Kidney (tissue), 14 donors: Measurements from ENCODE around the gene DIPK1A. TPM values are rescaled to one million over a fixed set of nuclear protein-coding genes. Genes with fewer than 3 reads are reported as not detected.

Source experiments
- DNase-seq, 5 donors: peaks; one replicate each; pipeline ENCODE4 v3.0.0-alpha.2; 2013 to 2020
- FAIRE-seq: peaks from 2 replicates; lab custom pipeline; 2012; peaks lifted over from hg19 to GRCh38; lab: Jason Lieb, UNC
- H3K27ac ChIP-seq, 2 donors: one replicate each; pipeline ENCODE4 v1.7.0; 2013; ENCODE audit warnings: low read depth in 2 of 2, low read length in 2 of 2, inconsistent platforms in 1 of 2
- H3K27me3 ChIP-seq: one replicate; pipeline ENCODE4 v1.7.1; 2013; ENCODE audit warnings: low read length, inconsistent platforms; ENCODE audit not compliant: control insufficient read depth, insufficient read depth
- H3K36me3 ChIP-seq, 3 donors: one replicate each; pipeline versions ENCODE4 v1.7.0 to v1.7.1; 2013; ENCODE audit warnings: low read length in 3 of 3, control low read depth in 1 of 3, inconsistent platforms in 1 of 3; ENCODE audit not compliant: insufficient read depth in 3 of 3, control insufficient read depth in 2 of 3
- H3K4me1 ChIP-seq, 3 donors: one replicate each; pipeline versions ENCODE4 v1.7.0 to v1.7.1; 2013; ENCODE audit warnings: low read length in 3 of 3, inconsistent platforms in 1 of 3, low read depth in 1 of 3; ENCODE audit not compliant: control insufficient read depth in 2 of 3, insufficient read depth in 2 of 3
- H3K4me3 ChIP-seq, 3 donors: one replicate each; pipeline versions ENCODE4 v1.7.0 to v1.8.1; 2013; ENCODE audit warnings: low read length in 3 of 3, control low read depth in 1 of 3, inconsistent platforms in 1 of 3
- H3K9ac ChIP-seq, 3 donors: one replicate each; pipeline versions ENCODE4 v1.7.0 to v1.7.1; 2013; ENCODE audit warnings: low read length in 3 of 3, control low read depth in 1 of 3, inconsistent platforms in 1 of 3
- H3K9me3 ChIP-seq, 3 donors: one replicate each; pipeline versions ENCODE4 v1.7.0 to v1.7.1; 2013; ENCODE audit warnings: low read length in 3 of 3, control low read depth in 1 of 3, inconsistent platforms in 1 of 3; ENCODE audit not compliant: control insufficient read depth in 2 of 3, insufficient read depth in 1 of 3
- CTCF ChIP-seq: IDR thresholded peaks from 3 replicates; pipeline ENCODE4 v1.5.1; 2012; ENCODE audit warnings: mild to moderate bottlenecking, moderate library complexity, borderline replicate concordance; ENCODE audit not compliant: insufficient read depth; ENCODE audit errors: extremely low read depth
- intact Hi-C: fragments of 100-400 bp; cut with DNase I; formaldehyde crosslinking; loops from one replicate; pipeline ENCODE4 v1.11.1; 2022
- polyA plus RNA-seq: library from polyadenylated mRNA; stranded (reverse); fragments of 350-450 nt; fragmentation: Illumina TruSeq; extraction: RNeasy Lipid Tissue Mini Kit (QIAGEN cat#74804); gene quantifications from one replicate; pipeline ENCODE4 v1.2.3, GENCODE V29; 2014; ENCODE audit warnings: low read depth, low replicate concordance; ENCODE audit not compliant: insufficient read depth
- total RNA-seq: library from RNA; stranded (reverse); fragmentation: NEBNext Ultra II Directional; extraction: Animal tissue kit (Norgen Biotek cat#: 25700); gene quantifications from one replicate; pipeline ENCODE4 v1.2.1, GENCODE V29; 2021
- donor health status: control.
- donor health status: control.
- donor health status: control.
- donor health status: control.
- donor health status: control.
- donor health status: DM: yes; HTN: yes; CAD: no.
- donor health status: Normal renal cell carcinoma (clear cell type).

Gene DIPK1A
- total and polyA plus RNA-seq, 2 donors from 2014 or later, result 4.0 to 6.1 TPM

DNA sequence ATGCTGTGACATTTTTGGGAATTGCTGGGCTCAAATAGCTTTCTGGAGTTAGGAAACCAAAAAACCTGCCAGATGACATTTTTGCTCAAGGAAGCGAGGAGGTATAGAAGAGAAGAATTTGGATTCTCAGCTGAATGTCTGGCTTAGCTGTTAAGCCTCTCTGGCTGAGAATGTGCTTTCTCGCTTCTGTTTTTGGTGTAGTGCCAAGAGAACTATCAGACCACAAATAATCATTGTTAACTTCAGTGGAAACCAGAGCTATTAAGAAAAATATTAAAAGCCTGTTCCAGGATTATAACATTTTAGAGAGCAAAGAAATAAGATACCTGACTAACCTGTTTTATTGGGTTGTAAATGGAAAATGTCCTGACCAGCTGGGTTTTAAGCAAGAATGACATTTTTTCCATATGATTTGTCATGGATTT, 39.5 kb upstream of the DIPK1A start:
- no peak overlapping the region for H3K9ac ChIP-seq
- H3K4me1 ChIP-seq, result peaks cover 0 to 2% (median 0%) of the 10 kb centered on the region in 3 donors
- H3K27ac ChIP-seq, result no peak overlapping the region

DNA sequence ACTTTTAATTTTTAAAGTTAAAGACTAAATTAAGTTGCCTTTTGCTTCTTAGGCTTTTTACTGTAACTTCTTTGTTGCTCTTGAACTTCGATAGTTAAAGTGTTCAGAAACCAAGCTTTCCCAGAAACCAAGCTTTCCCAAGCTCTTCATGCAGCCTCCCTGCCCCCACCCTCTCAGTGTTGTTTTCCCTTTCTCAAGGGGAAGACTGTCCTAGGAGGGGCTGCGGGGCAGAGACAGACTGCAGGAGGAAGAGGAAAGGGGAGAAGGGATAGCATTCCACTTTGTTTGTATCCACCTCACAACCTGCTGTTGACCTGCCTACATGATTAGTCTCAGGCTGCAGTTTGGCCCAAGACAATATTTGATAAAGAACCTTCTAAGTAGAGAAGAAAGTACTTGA, 39.0 kb upstream of the DIPK1A start:
- no peak for FAIRE-seq
- TF ChIP-seq CTCF, result no peak
- intact Hi-C loops, result no loop called here

More for the DNA sequence above, 39.5 kb upstream of the DIPK1A start:
- intact Hi-C loops, result no loop called here
- no peaks in the 10 kb centered on the region for H3K36me3 ChIP-seq
- no peak overlapping the region for H3K4me3 ChIP-seq
- no peaks in the 10 kb centered on the region for H3K27me3 ChIP-seq
- no peaks in the 10 kb centered on the region for H3K9me3 ChIP-seq
- DNase-seq (peak in 2 of 5 donors; percentile 19 to 39), FAIRE-seq (no peak)
- no peak for TF ChIP-seq CTCF

GRCh38 chr1:92998821-92999220, 37.6 kb upstream of the DIPK1A start:
- Histone ChIP-seq H3K9ac (no peak overlapping the region), H3K36me3 (no peaks in the 10 kb centered on the region), H3K27me3 (no peaks in the 10 kb centered on the region), H3K4me3 (no peak overlapping the region), H3K9me3 (no peaks in the 10 kb centered on the region), H3K27ac (no peak overlapping the region), H3K4me1 (peaks cover 0 to 2% (median 0%) of the 10 kb centered on the region in 3 donors)
- TF ChIP-seq CTCF, result no peak
- DNase-seq, result no peak
- no peak for FAIRE-seq
- intact Hi-C loops, result no loop called here

More for the DNA sequence above, 39.0 kb upstream of the DIPK1A start:
- no peaks in the 10 kb centered on the region for H3K27me3 ChIP-seq
- DNase-seq, result no peak
- no peaks in the 10 kb centered on the region for H3K36me3 ChIP-seq
- H3K4me3 ChIP-seq, result no peak overlapping the region
- H3K4me1 ChIP-seq, result peaks cover 0 to 2% (median 0%) of the 10 kb centered on the region in 3 donors
- H3K9me3 ChIP-seq, result no peaks in the 10 kb centered on the region
- H3K27ac ChIP-seq, result no peak overlapping the region
- H3K9ac ChIP-seq, result no peak overlapping the region
